GM19463 (cell line): ENCODE data around the gene RCOR1.
"Not testable (repeated sequence)": the region's sequence is repeated elsewhere in the genome, so short reads cannot be mapped to it uniquely, and the experiment has no call there.

Source experiments
- ATAC-seq: cut with Tn5 transposase; IDR thresholded peaks from one replicate; pipeline ENCODE4 v1.9.1; 2021; ENCODE audit warnings: mild to moderate bottlenecking, moderate library complexity; ENCODE audit not compliant: unreplicated experiment

RCOR1 gene

GRCh38 chr14:102570334-102570995 lies 22.0 kb upstream of the RCOR1 start:
- no peak for ATAC-seq

GRCh38 chr14:102571043-102571442 lies 21.4 kb upstream of the RCOR1 start:
- ATAC-seq, result no peak

GRCh38 chr14:102571478-102572042 lies 20.9 kb upstream of the RCOR1 start:
- ATAC-seq, result no peak

GRCh38 chr14:102573161-102573560 lies 19.3 kb upstream of the RCOR1 start:
- not testable (repeated sequence) for ATAC-seq

- no peak for ATAC-seq
These were observed 18.8 kb upstream of the RCOR1 start for GRCh38 chr14:102573591-102574046.

- no peak for ATAC-seq
These were observed 17.9 kb upstream of the RCOR1 start for GRCh38 chr14:102574281-102575159.

- ATAC-seq, result no peak
These were observed 17.1 kb upstream of the RCOR1 start for GRCh38 chr14:102575160-102575845.

- ATAC-seq, result not testable (repeated sequence)
These were observed 16.5 kb upstream of the RCOR1 start for GRCh38 chr14:102575846-102576428.

GRCh38 chr14:102578821-102579220 lies 13.6 kb upstream of the RCOR1 start:
- ATAC-seq, result no peak

- ATAC-seq, result no peak
These were observed 12.5 kb upstream of the RCOR1 start for GRCh38 chr14:102579696-102580549.

GRCh38 chr14:102580550-102581110 lies 11.8 kb upstream of the RCOR1 start:
- no peak for ATAC-seq

- ATAC-seq, result no peak
These were observed 11.3 kb upstream of the RCOR1 start for GRCh38 chr14:102581193-102581592.

- ATAC-seq, result no peak
These were observed 8.7 kb upstream of the RCOR1 start for GRCh38 chr14:102583726-102584125.

- ATAC-seq, result no peak
These were observed 7.3 kb upstream of the RCOR1 start for GRCh38 chr14:102584871-102585869.

- ATAC-seq, result no peak
These were observed 5.9 kb upstream of the RCOR1 start for GRCh38 chr14:102586420-102587104.

GRCh38 chr14:102588821-102589220 lies 3.6 kb upstream of the RCOR1 start:
- ATAC-seq, result no peak

- ATAC-seq, result no peak
These were observed 2.6 kb upstream of the RCOR1 start for GRCh38 chr14:102589761-102590290.
